B cell (primary cell): ENCODE measurements around the gene SIGLEC7. TPM values are rescaled to one million over a fixed set of nuclear protein-coding genes. Genes with fewer than 3 reads are reported as not detected.

Experiments used
- ATAC-seq: fragments of 200-7000 bp; cut with Tn5 transposase; one replicate; pipeline ENCODE4 v1.10.0; 2021; ENCODE audit warnings: low read depth, mild to moderate bottlenecking, moderate number of reproducible peaks, moderate library complexity
- CTCF ChIA-PET: fragments of 350-600 bp; sonication (Branson Sonifier 250); formaldehyde crosslinking; loops from one replicate; lab custom pipeline; 2021; ENCODE audit warnings: antibody characterized with exemption, inconsistent platforms; lab: Charles Lee
- POLR2A ChIA-PET: fragments of 350-600 bp; sonication (Branson Sonifier 250); formaldehyde crosslinking; loops from one replicate; lab custom pipeline; 2021; ENCODE audit warnings: antibody characterized with exemption; lab: Charles Lee
- DNase-seq: peaks from one replicate; pipeline ENCODE4 v3.0.0; 2013
- H2AFZ ChIP-seq: 2 replicates; pipeline ENCODE4 v1.6.1; 2012; ENCODE audit warnings: mild to moderate bottlenecking, low read depth, low read length; ENCODE audit not compliant: insufficient read depth, poor library complexity, severe bottlenecking
- H3K27ac ChIP-seq, 2 donors: 1 replicate in 1 of 2; 2 replicates in 1 of 2; pipeline ENCODE4 v1.5.1; 2012 to 2013; ENCODE audit warnings: low read length in 2 of 2, mild to moderate bottlenecking in 2 of 2, moderate library complexity in 1 of 2
- H3K27me3 ChIP-seq, 4 experiments: fragments of 200-600 bp in 1 of 4; sonication (generic) in 1 of 4; replicated peaks in 1 of 4; 1 replicate in 2 of 4; 2 replicates in 2 of 4; pipeline versions ENCODE4 v1.6.1 to v1.7.0; 2013 to 2016; ENCODE audit warnings: low read length in 3 of 4, mild to moderate bottlenecking in 2 of 4, mixed read lengths in 1 of 4, moderate library complexity in 1 of 4; ENCODE audit not compliant: insufficient read depth in 4 of 4, control insufficient read depth in 3 of 4; ENCODE audit errors: control extremely low read depth in 1 of 4
- H3K36me3 ChIP-seq, 2 experiments: replicated peaks in 1 of 2; 1 replicate in 1 of 2; 2 replicates in 1 of 2; pipeline versions ENCODE4 v1.6.1 to v1.7.1; 2013; ENCODE audit warnings: low read length in 1 of 2; ENCODE audit not compliant: insufficient read depth in 2 of 2, control insufficient read depth in 1 of 2; ENCODE audit errors: control extremely low read depth in 1 of 2, extremely low read depth in 1 of 2
- H3K4me1 ChIP-seq, 2 donors: fragments of 200-600 bp in 1 of 2; sonication (generic) in 1 of 2; 1 replicate in 1 of 2; 2 replicates in 1 of 2; pipeline versions ENCODE4 v1.5.1 to v1.6.1; 2013 to 2017; ENCODE audit warnings: low read length in 2 of 2; ENCODE audit not compliant: control insufficient read depth in 2 of 2, insufficient read depth in 2 of 2
- H3K4me2 ChIP-seq: replicated peaks from 2 replicates; pipeline ENCODE3; 2012; ENCODE audit warnings: mild to moderate bottlenecking, low read depth, low read length; ENCODE audit not compliant: poor library complexity, severe bottlenecking
- H3K4me3 ChIP-seq, 5 experiments: fragments of 200-600 bp in 1 of 5; sonication (generic) in 1 of 5; 1 replicate in 3 of 5; 2 replicates in 2 of 5; pipeline versions ENCODE4 v1.5.1 to v1.7.0; 2011 to 2016; ENCODE audit warnings: low read length in 4 of 5, mild to moderate bottlenecking in 4 of 5, low read depth in 2 of 5, control low read depth in 1 of 5, moderate library complexity in 1 of 5; ENCODE audit not compliant: insufficient read depth in 1 of 5; ENCODE audit errors: control extremely low read depth in 1 of 5, extremely low read depth in 1 of 5
- H3K79me2 ChIP-seq: fragments of 200-600 bp; sonication (generic); one replicate; pipeline ENCODE4 v1.6.0; 2016; ENCODE audit warnings: low read length; ENCODE audit not compliant: control insufficient read depth, insufficient read depth
- H3K9ac ChIP-seq: fragments of 200-600 bp; sonication (generic); 2 replicates; pipeline ENCODE4 v1.6.1; 2017; ENCODE audit warnings: mild to moderate bottlenecking, low read length, moderate library complexity
- H3K9me3 ChIP-seq, 3 donors: one replicate each; pipeline versions ENCODE4 v1.6.1 to v1.7.1; 2013; ENCODE audit warnings: low read length in 2 of 3; ENCODE audit not compliant: control insufficient read depth in 2 of 3, insufficient read depth in 1 of 3; ENCODE audit errors: control extremely low read depth in 1 of 3
- H4K20me1 ChIP-seq: 2 replicates; pipeline ENCODE4 v1.6.0; 2012; ENCODE audit warnings: mild to moderate bottlenecking, low read length; ENCODE audit not compliant: insufficient read depth, control insufficient read depth, poor library complexity, severe bottlenecking
- H3K27ac Mint-ChIP-seq: one replicate; pipeline ENCODE4 v1.8.0; 2021; ENCODE audit warnings: mixed read lengths
- H3K27me3 Mint-ChIP-seq: one replicate; pipeline ENCODE4 v1.8.0; 2021; ENCODE audit warnings: mixed read lengths
- H3K4me1 Mint-ChIP-seq: one replicate; pipeline ENCODE4 v1.8.0; 2021; ENCODE audit warnings: mixed read lengths
- H3K4me3 Mint-ChIP-seq: one replicate; pipeline ENCODE4 v1.8.0; 2021; ENCODE audit warnings: mixed read lengths
- H3K9me3 Mint-ChIP-seq: one replicate; pipeline ENCODE4 v1.8.0; 2022; ENCODE audit warnings: mixed read lengths; ENCODE audit not compliant: insufficient read depth
- CTCF ChIP-seq: fragments of 200-600 bp; IDR thresholded peaks from one replicate; pipeline ENCODE4 v1.8.0; 2022; ENCODE audit warnings: antibody characterized with exemption, mild to moderate bottlenecking
- EZH2 ChIP-seq: IDR thresholded peaks from 2 replicates; pipeline ENCODE4 v1.6.1; 2012; ENCODE audit warnings: borderline replicate concordance, low read depth, mild to moderate bottlenecking, moderate library complexity, low read length; ENCODE audit not compliant: insufficient read depth, poor library complexity, severe bottlenecking
- WGBS: methylation state at CpG from one replicate; pipeline ENCODE4 v1.1.5; 2013; ENCODE audit warnings: missing lambda C conversion rate; ENCODE audit not compliant: insufficient coverage; 5-methylcytosine and 5-hydroxymethylcytosine counted together
- intact Hi-C: fragments of 100-400 bp; cut with micrococcal nuclease; formaldehyde crosslinking; loops from one replicate; pipeline ENCODE4 v1.10.0; 2022
- polyA plus RNA-seq: library from polyadenylated mRNA; depleted of rRNA; stranded (reverse); fragments of >200 nt; gene quantifications from 2 replicates; pipeline ENCODE4 v1.2.3, GENCODE V29; 2012
- total RNA-seq, 2 donors: library from RNA; stranded (reverse); fragments of 120-200 nt in 1 of 2; gene quantifications; 1 replicate in 1 of 2; 2 replicates in 1 of 2; pipeline versions ENCODE4 v1.2.3 to v1.2.4, GENCODE V29; 2013 to 2022

SIGLEC7 gene
- total and polyA plus RNA-seq, 2 donors (not counting 1 experiment from before 2014, with no cell fraction given): 0.52 TPM; not detected in 1

GRCh38 chr19:51138549-51138979 lies 3.5 kb upstream of the SIGLEC7 start:
- intact Hi-C loops: no loop called here
- Histone ChIP-seq H3K4me2 (no peak overlapping the region), H4K20me1 (no peaks in the 10 kb centered on the region), H3K27me3 (peaks cover 0 to 31% (median 6%) of the 10 kb centered on the region in 4 experiments), H3K9ac (no peak overlapping the region), H3K36me3 (no peaks in the 10 kb centered on the region), H3K4me1 (peaks cover 4 to 23% of the 10 kb centered on the region in 2 donors), H3K9me3 (peaks cover 0 to 7% (median 0%) of the 10 kb centered on the region in 3 donors), H3K4me3 (no peak overlapping the region), H3K27ac (no peak overlapping the region), H2AFZ (no peak overlapping the region), H3K79me2 (no peaks in the 10 kb centered on the region)
- 49% methylated on average over 3 of the region's 6 CpGs for WGBS
- ChIA-PET POLR2A (no interaction called here), CTCF (no interaction called here)
- DNase-seq (no peak), ATAC-seq (no peak)
- Mint-ChIP-seq H3K27ac (no peak overlapping the region), H3K27me3 (peaks cover 55% of the 10 kb centered on the region), H3K9me3 (no peaks in the 10 kb centered on the region), H3K4me1 (peaks cover 23% of the 10 kb centered on the region), H3K4me3 (no peak overlapping the region)
- no peak for TF ChIP-seq EZH2
- no peak for TF ChIP-seq CTCF

GRCh38 chr19:51139299-51140014 lies 2.6 kb upstream of the SIGLEC7 start:
- intact Hi-C loops: no loop called here
- H3K79me2 ChIP-seq: no peaks in the 10 kb centered on the region

More at GRCh38 chr19:51139299-51140014, 2.6 kb upstream of the SIGLEC7 start:
- CTCF ChIA-PET: no interaction called here
- Histone ChIP-seq H3K4me1 (peaks cover 4 to 23% of the 10 kb centered on the region in 2 donors), H3K9me3 (peaks cover 0 to 7% (median 0%) of the 10 kb centered on the region in 3 donors), H3K4me2 (peak overlapping the region; percentile 33), H3K27me3 (peaks cover 0 to 36% (median 6%) of the 10 kb centered on the region in 4 experiments), H2AFZ (no peak overlapping the region), H3K27ac (no peak overlapping the region), H3K36me3 (no peaks in the 10 kb centered on the region), H4K20me1 (no peaks in the 10 kb centered on the region), H3K4me3 (no peak overlapping the region), H3K9ac (no peak overlapping the region)
- Mint-ChIP-seq H3K4me3 (peak overlapping the region; percentile 12), H3K4me1 (peaks cover 23% of the 10 kb centered on the region), H3K27me3 (peaks cover 59% of the 10 kb centered on the region), H3K27ac (no peak overlapping the region), H3K9me3 (no peaks in the 10 kb centered on the region)
- POLR2A ChIA-PET: no interaction called here
- ATAC-seq: no peak
- 0% methylated on average over 1 of the region's 4 CpGs for WGBS
- TF ChIP-seq EZH2: no peak
- no peak for TF ChIP-seq CTCF
- no peak for DNase-seq
